ENCODE results near the gene MAST3.

GRCh38 chr19:18069383-18069782 is 28.2 kb upstream of the MAST3 start:
- TF ChIP-seq CTCF (conservative IDR thresholded peaks at IDR 0.05; ENCODE audit: low read length) (no peak), EZH2phosphoT487 (IDR thresholded peaks at IDR 0.05; ENCODE audit: borderline replicate concordance) (no peak)
